ENCODE results near the gene PMFBP1.

PMFBP1 gene, protein sequence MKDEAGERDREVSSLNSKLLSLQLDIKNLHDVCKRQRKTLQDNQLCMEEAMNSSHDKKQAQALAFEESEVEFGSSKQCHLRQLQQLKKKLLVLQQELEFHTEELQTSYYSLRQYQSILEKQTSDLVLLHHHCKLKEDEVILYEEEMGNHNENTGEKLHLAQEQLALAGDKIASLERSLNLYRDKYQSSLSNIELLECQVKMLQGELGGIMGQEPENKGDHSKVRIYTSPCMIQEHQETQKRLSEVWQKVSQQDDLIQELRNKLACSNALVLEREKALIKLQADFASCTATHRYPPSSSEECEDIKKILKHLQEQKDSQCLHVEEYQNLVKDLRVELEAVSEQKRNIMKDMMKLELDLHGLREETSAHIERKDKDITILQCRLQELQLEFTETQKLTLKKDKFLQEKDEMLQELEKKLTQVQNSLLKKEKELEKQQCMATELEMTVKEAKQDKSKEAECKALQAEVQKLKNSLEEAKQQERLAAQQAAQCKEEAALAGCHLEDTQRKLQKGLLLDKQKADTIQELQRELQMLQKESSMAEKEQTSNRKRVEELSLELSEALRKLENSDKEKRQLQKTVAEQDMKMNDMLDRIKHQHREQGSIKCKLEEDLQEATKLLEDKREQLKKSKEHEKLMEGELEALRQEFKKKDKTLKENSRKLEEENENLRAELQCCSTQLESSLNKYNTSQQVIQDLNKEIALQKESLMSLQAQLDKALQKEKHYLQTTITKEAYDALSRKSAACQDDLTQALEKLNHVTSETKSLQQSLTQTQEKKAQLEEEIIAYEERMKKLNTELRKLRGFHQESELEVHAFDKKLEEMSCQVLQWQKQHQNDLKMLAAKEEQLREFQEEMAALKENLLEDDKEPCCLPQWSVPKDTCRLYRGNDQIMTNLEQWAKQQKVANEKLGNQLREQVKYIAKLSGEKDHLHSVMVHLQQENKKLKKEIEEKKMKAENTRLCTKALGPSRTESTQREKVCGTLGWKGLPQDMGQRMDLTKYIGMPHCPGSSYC

DNA sequence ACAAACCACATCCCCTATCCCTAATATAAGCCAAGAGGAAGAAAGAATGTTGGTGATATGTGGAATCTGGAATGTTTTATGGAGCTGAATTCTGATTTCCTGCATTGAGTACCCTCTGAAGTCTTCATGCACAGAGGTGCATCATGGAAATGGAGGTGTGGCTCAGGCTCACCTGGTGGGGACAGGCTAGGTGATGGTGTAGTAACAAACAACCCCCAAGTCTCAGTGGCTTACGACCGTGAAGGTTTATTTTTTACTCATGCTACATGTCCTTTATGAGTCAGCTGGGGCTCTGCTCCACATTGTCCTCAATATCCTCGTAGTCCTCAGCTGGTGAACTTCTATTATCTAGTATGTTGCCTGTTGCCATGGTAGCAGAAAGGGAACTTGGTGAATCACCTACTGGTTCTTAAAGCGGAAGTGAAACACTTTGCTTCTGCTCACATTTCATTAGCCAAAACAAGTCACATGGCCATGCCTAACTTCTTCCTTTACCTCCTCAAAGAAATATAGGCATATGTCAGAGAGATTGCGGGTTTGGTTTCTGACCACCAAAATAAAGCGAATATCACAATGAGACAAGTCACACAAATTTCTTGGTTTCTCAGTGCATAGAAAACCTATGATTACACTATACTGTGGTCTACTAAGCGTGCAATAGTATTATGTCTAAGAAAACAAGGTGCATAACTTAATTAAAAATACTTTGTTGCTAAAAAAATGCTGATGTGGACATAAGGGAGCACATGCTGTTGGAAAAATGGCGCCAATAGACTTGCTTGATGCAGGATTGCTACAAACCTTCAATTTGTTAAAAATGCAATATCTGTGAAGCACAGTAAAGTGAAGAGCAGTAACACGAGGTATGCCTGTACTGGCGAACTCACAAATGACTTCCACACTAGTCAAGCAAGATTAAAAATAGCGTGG lies at the start of gene PMFBP1:
Gene PMFBP1 (minus strand): TSS at position 51 of the 930 bp plus-strand sequence. CDS start 947 bp downstream, outside the sequence.
- peak; percentile 87 to 98 for DNase-seq (ENCODE audit: low read depth in 2 of 2)
- no peak within 1 kb of the TSS for H3K4me3 ChIP-seq (replicated peaks in 1 of 2; ENCODE audit: low read depth in 2 of 2, low read length in 2 of 2)
- TF ChIP-seq, protein P1, sequence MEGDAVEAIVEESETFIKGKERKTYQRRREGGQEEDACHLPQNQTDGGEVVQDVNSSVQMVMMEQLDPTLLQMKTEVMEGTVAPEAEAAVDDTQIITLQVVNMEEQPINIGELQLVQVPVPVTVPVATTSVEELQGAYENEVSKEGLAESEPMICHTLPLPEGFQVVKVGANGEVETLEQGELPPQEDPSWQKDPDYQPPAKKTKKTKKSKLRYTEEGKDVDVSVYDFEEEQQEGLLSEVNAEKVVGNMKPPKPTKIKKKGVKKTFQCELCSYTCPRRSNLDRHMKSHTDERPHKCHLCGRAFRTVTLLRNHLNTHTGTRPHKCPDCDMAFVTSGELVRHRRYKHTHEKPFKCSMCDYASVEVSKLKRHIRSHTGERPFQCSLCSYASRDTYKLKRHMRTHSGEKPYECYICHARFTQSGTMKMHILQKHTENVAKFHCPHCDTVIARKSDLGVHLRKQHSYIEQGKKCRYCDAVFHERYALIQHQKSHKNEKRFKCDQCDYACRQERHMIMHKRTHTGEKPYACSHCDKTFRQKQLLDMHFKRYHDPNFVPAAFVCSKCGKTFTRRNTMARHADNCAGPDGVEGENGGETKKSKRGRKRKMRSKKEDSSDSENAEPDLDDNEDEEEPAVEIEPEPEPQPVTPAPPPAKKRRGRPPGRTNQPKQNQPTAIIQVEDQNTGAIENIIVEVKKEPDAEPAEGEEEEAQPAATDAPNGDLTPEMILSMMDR (IDR thresholded peaks at IDR 0.05; ENCODE audit: low read depth, low read length), result no peak

DNA sequence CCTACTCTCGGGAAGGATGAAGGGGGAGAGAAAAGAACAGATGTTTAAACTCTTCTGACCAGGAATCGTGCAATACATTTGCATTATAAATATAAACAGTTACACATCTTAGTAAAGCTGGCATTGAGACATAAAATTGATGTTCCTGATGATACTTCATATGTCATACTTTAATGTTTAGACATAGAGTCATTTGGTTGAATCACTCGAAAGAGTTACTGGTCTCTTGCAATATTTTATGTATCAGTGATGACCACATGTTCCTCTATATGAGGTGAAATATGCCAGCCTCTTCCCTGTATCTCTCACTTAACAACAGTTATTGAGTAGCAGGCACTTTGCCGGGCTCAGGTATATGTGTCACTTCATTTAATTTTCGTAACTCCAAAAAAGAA lies 49.7 kb upstream of the PMFBP1 start:
- TF ChIP-seq, protein P1 (IDR thresholded peaks at IDR 0.05; ENCODE audit: low read depth, low read length), result no peak
- DNase-seq (ENCODE audit: low read depth in 2 of 2), result peak in 1 of 2 donors; percentile 30
- H3K4me3 ChIP-seq (replicated peaks in 1 of 2; ENCODE audit: low read depth in 2 of 2, low read length in 2 of 2), result no peak overlapping the region

DNA sequence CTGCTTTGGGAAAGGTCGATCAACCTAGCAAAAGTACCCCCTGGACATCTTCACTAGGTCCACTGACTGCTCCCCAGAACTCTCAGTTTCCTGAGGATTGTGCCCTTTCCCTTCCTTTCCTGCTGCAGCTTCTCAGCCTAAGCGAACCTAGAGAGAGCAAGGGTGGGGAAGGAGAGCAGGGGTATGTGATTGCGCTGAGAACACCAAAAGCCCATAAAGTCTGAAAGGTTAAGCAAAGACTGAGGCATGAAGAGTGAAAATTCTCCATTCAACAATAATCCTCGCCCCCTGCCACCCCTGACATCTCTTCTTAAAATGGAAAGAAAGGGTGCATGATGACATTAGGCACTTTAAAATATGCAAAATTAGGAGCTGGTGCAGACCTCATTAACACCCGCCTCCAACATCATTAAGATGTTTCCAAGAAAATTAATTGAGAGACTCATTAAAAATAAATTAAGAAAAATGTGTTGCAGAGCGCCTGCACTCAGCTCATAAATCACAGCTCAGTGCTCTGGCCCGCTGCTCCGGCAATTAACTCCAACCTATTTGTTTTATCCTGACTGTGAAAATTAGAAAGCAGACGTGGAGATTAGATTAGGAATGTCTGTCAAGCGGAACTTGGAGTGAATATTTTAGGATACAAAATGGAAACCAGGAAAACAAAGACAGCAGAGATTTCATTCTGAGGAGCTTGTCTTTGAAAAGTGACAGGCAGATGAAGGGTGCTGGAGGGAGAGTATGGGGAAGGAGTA lies 49.1 kb upstream of the PMFBP1 start:
- TF ChIP-seq, protein P1 (IDR thresholded peaks at IDR 0.05; ENCODE audit: low read depth, low read length), result no peak
- DNase-seq (ENCODE audit: low read depth in 2 of 2), result no peak
- no peak overlapping the region for H3K4me3 ChIP-seq (replicated peaks in 1 of 2; ENCODE audit: low read depth in 2 of 2, low read length in 2 of 2)

DNA sequence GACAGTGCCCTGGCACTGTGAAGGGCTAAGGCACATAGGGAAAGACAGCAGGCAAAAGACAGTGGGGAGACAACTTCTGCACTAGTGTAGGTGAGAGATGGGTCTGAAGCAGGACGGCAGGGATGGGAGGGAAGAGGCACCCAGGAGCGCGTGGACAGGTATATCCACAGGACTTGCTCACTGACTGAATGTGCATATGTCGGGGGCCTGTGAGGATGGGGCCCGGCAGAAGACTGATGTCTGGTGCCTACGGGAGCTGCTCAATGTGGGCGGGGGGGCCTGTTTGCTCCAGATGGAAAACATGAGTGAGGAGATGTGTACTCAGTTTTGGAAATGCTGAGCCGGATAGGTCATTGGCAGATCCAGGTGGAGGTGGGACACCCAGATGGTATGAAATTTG lies 47.3 kb upstream of the PMFBP1 start:
- TF ChIP-seq, protein P1 (IDR thresholded peaks at IDR 0.05; ENCODE audit: low read depth, low read length), result no peak

DNA sequence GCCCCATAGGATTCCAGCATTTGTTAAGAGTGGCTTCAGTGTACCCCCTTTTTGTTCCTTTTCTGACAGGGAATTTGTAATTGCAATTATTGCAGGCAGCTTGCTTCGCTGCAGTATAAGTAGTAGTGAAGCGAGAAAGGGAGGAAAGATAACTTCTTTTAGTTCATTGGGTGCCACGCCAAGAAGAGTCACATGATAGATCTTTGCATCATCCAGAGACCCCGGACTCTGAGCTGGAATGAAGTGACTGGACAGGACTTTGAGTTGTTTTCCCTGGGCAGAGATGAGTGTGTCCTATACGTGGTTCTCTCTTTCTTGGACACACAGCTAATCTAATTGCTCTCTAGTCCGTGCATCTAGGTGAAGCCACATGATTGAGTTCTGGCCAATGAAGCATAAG lies 44.8 kb upstream of the PMFBP1 start:
- DNase-seq (ENCODE audit: low read depth in 2 of 2), result no peak
- TF ChIP-seq, protein P1 (IDR thresholded peaks at IDR 0.05; ENCODE audit: low read depth, low read length), result no peak

More for the DNA sequence above, 47.3 kb upstream of the PMFBP1 start:
- DNase-seq (ENCODE audit: low read depth in 2 of 2), result no peak
- H3K4me3 ChIP-seq (replicated peaks in 1 of 2; ENCODE audit: low read depth in 2 of 2, low read length in 2 of 2), result no peak overlapping the region

More for the DNA sequence above, 44.8 kb upstream of the PMFBP1 start:
- H3K4me3 ChIP-seq (replicated peaks in 1 of 2; ENCODE audit: low read depth in 2 of 2, low read length in 2 of 2), result no peak overlapping the region
